WTC11 (cell line): ENCODE data around the gene THY1. TPM values are rescaled to one million over a fixed set of nuclear protein-coding genes. Genes with fewer than 3 reads are reported as not detected.

Experiments used
- ATAC-seq: fragments of 200-7000 bp; cut with Tn5 transposase; 2 replicates; pipeline ENCODE4 v1.10.0; 2021; ENCODE audit warnings: mild to moderate bottlenecking, moderate library complexity
- CTCF ChIA-PET: fragments of 300-600 bp; sonication (Branson Sonifier 250); formaldehyde crosslinking; loops from one replicate; lab custom pipeline; 2021; ENCODE audit warnings: antibody characterized with exemption; lab: Charles Lee
- POLR2A ChIA-PET: fragments of 350-600 bp; sonication (Branson Sonifier 250); formaldehyde crosslinking; loops from one replicate; lab custom pipeline; 2021; ENCODE audit warnings: antibody characterized with exemption; lab: Charles Lee
- DNase-seq: peaks from one replicate; pipeline ENCODE4 v3.0.0; 2021; ENCODE audit warnings: low spot score
- H3K27ac Mint-ChIP-seq: 2 replicates; pipeline ENCODE4 v1.8.0; 2021; ENCODE audit warnings: mixed read lengths
- H3K27me3 Mint-ChIP-seq: 2 replicates; pipeline ENCODE4 v1.8.0; 2021; ENCODE audit warnings: low read depth, mild to moderate bottlenecking, moderate library complexity, mixed read lengths
- H3K36me3 Mint-ChIP-seq: 2 replicates; pipeline ENCODE4 v1.8.0; 2021; ENCODE audit warnings: mixed read lengths
- H3K4me1 Mint-ChIP-seq: 2 replicates; pipeline ENCODE4 v1.8.0; 2022; ENCODE audit warnings: mixed read lengths
- H3K4me3 Mint-ChIP-seq: 2 replicates; pipeline ENCODE4 v1.8.0; 2021; ENCODE audit warnings: mild to moderate bottlenecking, moderate library complexity, mixed read lengths
- H3K9me3 Mint-ChIP-seq: 2 replicates; pipeline ENCODE4 v1.8.0; 2021; ENCODE audit warnings: mixed read lengths
- AFF4 ChIP-seq: sonication (generic); formaldehyde crosslinking; IDR thresholded peaks from 2 replicates; pipeline ENCODE4 v1.8.1; 2023; ENCODE audit warnings: mild to moderate bottlenecking, missing genetic modification reagents, borderline replicate concordance
- ARID4B ChIP-seq: sonication (generic); formaldehyde crosslinking; IDR thresholded peaks from 2 replicates; pipeline ENCODE4 v1.8.0; 2023; ENCODE audit warnings: missing genetic modification reagents, mild to moderate bottlenecking, borderline replicate concordance
- ATF1 ChIP-seq: sonication (generic); formaldehyde crosslinking; IDR thresholded peaks from 2 replicates; pipeline ENCODE4 v1.8.1; 2023; ENCODE audit warnings: mild to moderate bottlenecking, moderate library complexity, missing genetic modification reagents
- CBFB ChIP-seq: sonication (generic); formaldehyde crosslinking; IDR thresholded peaks from 2 replicates; pipeline ENCODE4 v1.8.1; 2022; ENCODE audit warnings: mild to moderate bottlenecking, low read depth, missing genetic modification reagents
- CREB1 ChIP-seq: sonication (generic); formaldehyde crosslinking; IDR thresholded peaks from 2 replicates; pipeline ENCODE4 v1.8.0; 2023; ENCODE audit warnings: mild to moderate bottlenecking, missing genetic modification reagents
- EMX1 ChIP-seq: fragments of 250-450 bp; sonication (Bioruptor Pico); IDR thresholded peaks from 2 replicates; pipeline ENCODE4 v1.8.0; 2021; ENCODE audit warnings: mild to moderate bottlenecking
- ESRRA ChIP-seq: sonication (generic); formaldehyde crosslinking; IDR thresholded peaks from 2 replicates; pipeline ENCODE4 v1.8.1; 2022; ENCODE audit warnings: mild to moderate bottlenecking, missing genetic modification reagents, borderline replicate concordance
- ETV6 ChIP-seq: sonication (generic); formaldehyde crosslinking; IDR thresholded peaks from 2 replicates; pipeline ENCODE4 v1.8.1; 2022; ENCODE audit warnings: mild to moderate bottlenecking, missing genetic modification reagents
- FOXJ3 ChIP-seq: sonication (generic); formaldehyde crosslinking; IDR thresholded peaks from 2 replicates; pipeline ENCODE4 v1.9.0; 2021; ENCODE audit warnings: missing genetic modification reagents, mild to moderate bottlenecking, borderline replicate concordance
- FOXP1 ChIP-seq: sonication (generic); formaldehyde crosslinking; IDR thresholded peaks from 2 replicates; pipeline ENCODE4 v1.8.0; 2022; ENCODE audit warnings: missing genetic modification reagents, mild to moderate bottlenecking, moderate library complexity, borderline replicate concordance
- FOXP4 ChIP-seq: sonication (generic); formaldehyde crosslinking; IDR thresholded peaks from 2 replicates; pipeline ENCODE4 v1.8.0; 2022; ENCODE audit warnings: mild to moderate bottlenecking, missing genetic modification reagents
- GABPB1 ChIP-seq: sonication (generic); formaldehyde crosslinking; IDR thresholded peaks from 2 replicates; pipeline ENCODE4 v1.8.1; 2023; ENCODE audit warnings: mild to moderate bottlenecking, missing genetic modification reagents
- GRHL2 ChIP-seq: fragments of 250-450 bp; sonication (Bioruptor Pico); IDR thresholded peaks from 2 replicates; pipeline ENCODE4 v1.8.0; 2022; ENCODE audit warnings: mild to moderate bottlenecking, moderate library complexity; ENCODE audit not compliant: insufficient replicate concordance, severe bottlenecking
- HMGA2 ChIP-seq: fragments of 250-450 bp; sonication (Bioruptor Pico); IDR thresholded peaks from 2 replicates; pipeline ENCODE4 v1.4.0; 2021; ENCODE audit warnings: mild to moderate bottlenecking, moderate library complexity
- IRF1 ChIP-seq: sonication (generic); formaldehyde crosslinking; IDR thresholded peaks from 2 replicates; pipeline ENCODE4 v1.8.0; 2023; ENCODE audit warnings: missing genetic modification reagents
- IRF2 ChIP-seq: sonication (generic); formaldehyde crosslinking; IDR thresholded peaks from 2 replicates; pipeline ENCODE4 v1.8.0; 2022; ENCODE audit warnings: low read depth, missing genetic modification reagents, borderline replicate concordance
- MAX ChIP-seq: sonication (generic); formaldehyde crosslinking; IDR thresholded peaks from 2 replicates; pipeline ENCODE4 v1.8.0; 2022; ENCODE audit warnings: mild to moderate bottlenecking, missing genetic modification reagents
- NFATC4 ChIP-seq: fragments of 250-450 bp; sonication (Bioruptor Pico); IDR thresholded peaks from 2 replicates; pipeline ENCODE4 v1.9.0; 2021; ENCODE audit warnings: mild to moderate bottlenecking
- NFE2L1 ChIP-seq: sonication (generic); formaldehyde crosslinking; IDR thresholded peaks from 2 replicates; pipeline ENCODE4 v1.8.1; 2023; ENCODE audit warnings: missing genetic modification reagents
- RELA ChIP-seq: sonication (generic); formaldehyde crosslinking; IDR thresholded peaks from 2 replicates; pipeline ENCODE4 v1.8.1; 2022; ENCODE audit warnings: missing genetic modification reagents, mild to moderate bottlenecking, borderline replicate concordance
- RORB ChIP-seq: fragments of 250-450 bp; sonication (Bioruptor Pico); IDR thresholded peaks from 2 replicates; pipeline ENCODE4 v1.9.0; 2021; ENCODE audit warnings: mild to moderate bottlenecking
- SP1 ChIP-seq: sonication (generic); formaldehyde crosslinking; conservative IDR thresholded peaks from 2 replicates; pipeline ENCODE4 v1.8.1; 2022; ENCODE audit warnings: missing genetic modification reagents
- ZNF263 ChIP-seq: sonication (generic); formaldehyde crosslinking; IDR thresholded peaks from 2 replicates; pipeline ENCODE4 v1.8.1; 2022; ENCODE audit warnings: low read depth, mild to moderate bottlenecking, moderate library complexity, missing genetic modification reagents
- ZNF396 ChIP-seq: fragments of 250-450 bp; sonication (Bioruptor Pico); IDR thresholded peaks from 2 replicates; pipeline ENCODE4 v1.8.0; 2021; ENCODE audit warnings: mild to moderate bottlenecking, moderate library complexity, borderline replicate concordance
- ZNF425 ChIP-seq: fragments of 250-450 bp; sonication (Bioruptor Pico); conservative IDR thresholded peaks from 2 replicates; pipeline ENCODE4 v1.9.0; 2021; ENCODE audit warnings: mild to moderate bottlenecking
- total RNA-seq: library from RNA; stranded (reverse); gene quantifications from 3 replicates; pipeline ENCODE4 v1.2.3, GENCODE V29; 2021

Gene THY1
- total RNA-seq, 1 experiment from 2014 or later: 325 TPM

- Mint-ChIP-seq H3K4me3 (no peak overlapping the region), H3K27me3 (peaks cover 2% of the 10 kb centered on the region; the same call in 1 of the 2 replicates), H3K9me3 (peaks cover 12% of the 10 kb centered on the region), H3K36me3 (no peaks in the 10 kb centered on the region), H3K4me1 (peaks cover 19% of the 10 kb centered on the region; the same call in 1 of the 2 replicates)
- no peak for DNase-seq
- no peak for ATAC-seq
- CTCF ChIA-PET: no interaction called here
- TF ChIP-seq MAX (CRISPR knock-in tag): no peak
- no peak for TF ChIP-seq ESRRA (CRISPR knock-in tag)
- TF ChIP-seq NFE2L1 (CRISPR knock-in tag): no peak
- TF ChIP-seq CBFB (CRISPR knock-in tag): no peak
- no peak for TF ChIP-seq RELA
- TF ChIP-seq ARID4B: no peak
- TF ChIP-seq IRF1 (CRISPR knock-in tag): no peak
- TF ChIP-seq ZNF263 (CRISPR knock-in tag): no peak
- no peak for TF ChIP-seq IRF2 (CRISPR knock-in tag)
- TF ChIP-seq CREB1 (CRISPR knock-in tag): no peak
- no peak for TF ChIP-seq ETV6 (CRISPR knock-in tag)
- no peak for TF ChIP-seq HMGA2 (CRISPR knock-in tag)
- TF ChIP-seq SP1 (CRISPR knock-in tag): no peak
- no peak for TF ChIP-seq ZNF425 (CRISPR knock-in tag)
- no peak for TF ChIP-seq GRHL2
- no peak for TF ChIP-seq ATF1 (CRISPR knock-in tag)
- no peak for TF ChIP-seq ZNF396 (CRISPR knock-in tag)
- no peak for TF ChIP-seq FOXP1 (CRISPR knock-in tag)
- no peak for TF ChIP-seq FOXJ3 (CRISPR knock-in tag)
- no peak for TF ChIP-seq NFATC4
- TF ChIP-seq, all 79 proteins: peak for 0
- no peak overlapping the region for H3K27ac Mint-ChIP-seq
- POLR2A ChIA-PET: no interaction called here
Measured at GRCh38 chr11:119469506-119469905, 46.5 kb upstream of the THY1 start.

- no peak for DNase-seq
- CTCF ChIA-PET: interaction anchor here (1.5 to 1.6 kb wide), 2 partner anchors 12 to 79 kb away, joined by 3 to 5 read pairs; no protein-coding TSS in a partner anchor
- TF ChIP-seq GRHL2 (no peak), RORB (CRISPR knock-in tag) (no peak), FOXP4 (CRISPR knock-in tag) (no peak), EMX1 (CRISPR knock-in tag) (no peak), AFF4 (CRISPR knock-in tag) (no peak), GABPB1 (CRISPR knock-in tag) (no peak)
Measured at GRCh38 chr11:119468511-119468910, 45.5 kb upstream of the THY1 start.

More at GRCh38 chr11:119468511-119468910, 45.5 kb upstream of the THY1 start:
- H3K27ac Mint-ChIP-seq: no peak overlapping the region
- peaks cover 12% of the 10 kb centered on the region for H3K9me3 Mint-ChIP-seq
- H3K4me1 Mint-ChIP-seq: peaks cover 16% of the 10 kb centered on the region; the same call in 1 of the 2 replicates
- peaks cover 2% of the 10 kb centered on the region; the same call in 1 of the 2 replicates for H3K27me3 Mint-ChIP-seq
- ATAC-seq: no peak
- POLR2A ChIA-PET: no interaction called here
- no peak overlapping the region for H3K4me3 Mint-ChIP-seq
- no peaks in the 10 kb centered on the region for H3K36me3 Mint-ChIP-seq
